ENCODE data around the gene HAL. TPM values are rescaled to one million over a fixed set of nuclear protein-coding genes. Genes with fewer than 3 reads are reported as not detected.

HAL gene
- total and polyA plus RNA-seq, 2 of the 13 experiments (the other 11 are each of a cell fraction or from before 2014, with no cell fraction given) = 0.89 to 37.8 TPM

DNA sequence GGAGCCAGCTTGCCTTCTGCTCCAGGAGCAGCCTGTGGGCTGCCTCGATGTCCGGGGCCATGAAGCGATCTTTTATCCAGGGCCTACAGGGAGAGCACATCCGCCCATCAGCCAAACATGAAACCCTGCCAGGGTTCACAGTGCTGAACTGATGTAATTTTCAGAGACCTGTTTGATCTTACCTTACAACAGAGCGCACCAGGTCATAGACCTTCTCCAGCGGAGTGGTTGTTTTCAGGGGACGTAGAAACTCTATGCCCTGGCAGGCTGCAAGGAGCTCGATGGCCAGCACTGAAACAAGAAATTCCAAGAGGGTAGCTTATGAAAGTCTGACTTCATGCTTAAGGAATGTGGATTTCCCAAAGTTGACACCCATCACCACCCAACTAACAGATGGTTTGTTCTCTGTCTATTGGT lies 19.7 kb downstream of the HAL start (continued):
- TF ChIP-seq, protein P1, sequence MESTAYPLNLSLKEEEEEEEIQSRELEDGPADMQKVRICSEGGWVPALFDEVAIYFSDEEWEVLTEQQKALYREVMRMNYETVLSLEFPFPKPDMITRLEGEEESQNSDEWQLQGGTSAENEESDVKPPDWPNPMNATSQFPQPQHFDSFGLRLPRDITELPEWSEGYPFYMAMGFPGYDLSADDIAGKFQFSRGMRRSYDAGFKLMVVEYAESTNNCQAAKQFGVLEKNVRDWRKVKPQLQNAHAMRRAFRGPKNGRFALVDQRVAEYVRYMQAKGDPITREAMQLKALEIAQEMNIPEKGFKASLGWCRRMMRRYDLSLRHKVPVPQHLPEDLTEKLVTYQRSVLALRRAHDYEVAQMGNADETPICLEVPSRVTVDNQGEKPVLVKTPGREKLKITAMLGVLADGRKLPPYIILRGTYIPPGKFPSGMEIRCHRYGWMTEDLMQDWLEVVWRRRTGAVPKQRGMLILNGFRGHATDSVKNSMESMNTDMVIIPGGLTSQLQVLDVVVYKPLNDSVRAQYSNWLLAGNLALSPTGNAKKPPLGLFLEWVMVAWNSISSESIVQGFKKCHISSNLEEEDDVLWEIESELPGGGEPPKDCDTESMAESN (CRISPR knock-in tag; conservative IDR thresholded peaks at IDR 0.05) = 0 out of 2 replicates have a peak, but pooled peaks have one; percentile 44
- peak; percentile 27; the same call in 1 of the 2 replicates for TF ChIP-seq FOXK1 (CRISPR knock-in tag; IDR thresholded peaks at IDR 0.05; ENCODE audit: borderline replicate concordance, low read depth)
- TF ChIP-seq FOSL2 (CRISPR knock-in tag; IDR thresholded peaks at IDR 0.05) = peak; percentile 65
- peak; percentile 71; the same call in 1 of the 2 replicates for TF ChIP-seq SMAD3 (CRISPR knock-in tag; IDR thresholded peaks at IDR 0.05)
- TF ChIP-seq ZNF10 (CRISPR knock-in tag; IDR thresholded peaks at IDR 0.05; ENCODE audit: borderline replicate concordance, low read depth) = no peak
- no peak for TF ChIP-seq ZNF20 (CRISPR knock-in tag; IDR thresholded peaks at IDR 0.05)
- peak; percentile 69 for TF ChIP-seq NR2F6 (IDR thresholded peaks at IDR 0.05)
- peak; percentile 84 for TF ChIP-seq NR2F6 (CRISPR knock-in tag; IDR thresholded peaks at IDR 0.05)
- TF ChIP-seq, protein P2, sequence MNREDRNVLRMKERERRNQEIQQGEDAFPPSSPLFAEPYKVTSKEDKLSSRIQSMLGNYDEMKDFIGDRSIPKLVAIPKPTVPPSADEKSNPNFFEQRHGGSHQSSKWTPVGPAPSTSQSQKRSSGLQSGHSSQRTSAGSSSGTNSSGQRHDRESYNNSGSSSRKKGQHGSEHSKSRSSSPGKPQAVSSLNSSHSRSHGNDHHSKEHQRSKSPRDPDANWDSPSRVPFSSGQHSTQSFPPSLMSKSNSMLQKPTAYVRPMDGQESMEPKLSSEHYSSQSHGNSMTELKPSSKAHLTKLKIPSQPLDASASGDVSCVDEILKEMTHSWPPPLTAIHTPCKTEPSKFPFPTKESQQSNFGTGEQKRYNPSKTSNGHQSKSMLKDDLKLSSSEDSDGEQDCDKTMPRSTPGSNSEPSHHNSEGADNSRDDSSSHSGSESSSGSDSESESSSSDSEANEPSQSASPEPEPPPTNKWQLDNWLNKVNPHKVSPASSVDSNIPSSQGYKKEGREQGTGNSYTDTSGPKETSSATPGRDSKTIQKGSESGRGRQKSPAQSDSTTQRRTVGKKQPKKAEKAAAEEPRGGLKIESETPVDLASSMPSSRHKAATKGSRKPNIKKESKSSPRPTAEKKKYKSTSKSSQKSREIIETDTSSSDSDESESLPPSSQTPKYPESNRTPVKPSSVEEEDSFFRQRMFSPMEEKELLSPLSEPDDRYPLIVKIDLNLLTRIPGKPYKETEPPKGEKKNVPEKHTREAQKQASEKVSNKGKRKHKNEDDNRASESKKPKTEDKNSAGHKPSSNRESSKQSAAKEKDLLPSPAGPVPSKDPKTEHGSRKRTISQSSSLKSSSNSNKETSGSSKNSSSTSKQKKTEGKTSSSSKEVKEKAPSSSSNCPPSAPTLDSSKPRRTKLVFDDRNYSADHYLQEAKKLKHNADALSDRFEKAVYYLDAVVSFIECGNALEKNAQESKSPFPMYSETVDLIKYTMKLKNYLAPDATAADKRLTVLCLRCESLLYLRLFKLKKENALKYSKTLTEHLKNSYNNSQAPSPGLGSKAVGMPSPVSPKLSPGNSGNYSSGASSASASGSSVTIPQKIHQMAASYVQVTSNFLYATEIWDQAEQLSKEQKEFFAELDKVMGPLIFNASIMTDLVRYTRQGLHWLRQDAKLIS (CRISPR knock-in tag; IDR thresholded peaks at IDR 0.05) = no peak
- TF ChIP-seq, protein P3, sequence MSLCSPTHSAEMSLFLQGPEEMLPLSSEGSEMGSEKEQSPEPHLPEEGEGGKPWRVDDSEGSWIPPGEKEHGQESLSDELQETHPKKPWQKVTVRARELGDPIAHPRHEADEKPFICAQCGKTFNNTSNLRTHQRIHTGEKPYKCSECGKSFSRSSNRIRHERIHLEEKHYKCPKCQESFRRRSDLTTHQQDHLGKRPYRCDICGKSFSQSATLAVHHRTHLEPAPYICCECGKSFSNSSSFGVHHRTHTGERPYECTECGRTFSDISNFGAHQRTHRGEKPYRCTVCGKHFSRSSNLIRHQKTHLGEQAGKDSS (CRISPR knock-in tag; IDR thresholded peaks at IDR 0.05; ENCODE audit: borderline replicate concordance, low read depth) = no peak
- TF ChIP-seq NCOR1 (IDR thresholded peaks at IDR 0.05; ENCODE audit: borderline replicate concordance, low read length) = peak; percentile 51; the same call in 1 of the 2 replicates
- 0 out of 2 replicates have a peak, but pooled peaks have one; percentile 10 for TF ChIP-seq ZNF33B (CRISPR knock-in tag; IDR thresholded peaks at IDR 0.05)
- TF ChIP-seq ESRRA (CRISPR knock-in tag; IDR thresholded peaks at IDR 0.05; ENCODE audit: low read depth) = 0 out of 2 replicates have a peak, but pooled peaks have one; percentile 53
- TF ChIP-seq, protein P4, sequence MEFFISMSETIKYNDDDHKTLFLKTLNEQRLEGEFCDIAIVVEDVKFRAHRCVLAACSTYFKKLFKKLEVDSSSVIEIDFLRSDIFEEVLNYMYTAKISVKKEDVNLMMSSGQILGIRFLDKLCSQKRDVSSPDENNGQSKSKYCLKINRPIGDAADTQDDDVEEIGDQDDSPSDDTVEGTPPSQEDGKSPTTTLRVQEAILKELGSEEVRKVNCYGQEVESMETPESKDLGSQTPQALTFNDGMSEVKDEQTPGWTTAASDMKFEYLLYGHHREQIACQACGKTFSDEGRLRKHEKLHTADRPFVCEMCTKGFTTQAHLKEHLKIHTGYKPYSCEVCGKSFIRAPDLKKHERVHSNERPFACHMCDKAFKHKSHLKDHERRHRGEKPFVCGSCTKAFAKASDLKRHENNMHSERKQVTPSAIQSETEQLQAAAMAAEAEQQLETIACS (CRISPR knock-in tag; IDR thresholded peaks at IDR 0.05) = no peak
- TF ChIP-seq, protein P5, sequence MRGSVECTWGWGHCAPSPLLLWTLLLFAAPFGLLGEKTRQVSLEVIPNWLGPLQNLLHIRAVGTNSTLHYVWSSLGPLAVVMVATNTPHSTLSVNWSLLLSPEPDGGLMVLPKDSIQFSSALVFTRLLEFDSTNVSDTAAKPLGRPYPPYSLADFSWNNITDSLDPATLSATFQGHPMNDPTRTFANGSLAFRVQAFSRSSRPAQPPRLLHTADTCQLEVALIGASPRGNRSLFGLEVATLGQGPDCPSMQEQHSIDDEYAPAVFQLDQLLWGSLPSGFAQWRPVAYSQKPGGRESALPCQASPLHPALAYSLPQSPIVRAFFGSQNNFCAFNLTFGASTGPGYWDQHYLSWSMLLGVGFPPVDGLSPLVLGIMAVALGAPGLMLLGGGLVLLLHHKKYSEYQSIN (CRISPR knock-in tag; IDR thresholded peaks at IDR 0.05; ENCODE audit: borderline replicate concordance) = no peak
- TF ChIP-seq, protein P6, sequence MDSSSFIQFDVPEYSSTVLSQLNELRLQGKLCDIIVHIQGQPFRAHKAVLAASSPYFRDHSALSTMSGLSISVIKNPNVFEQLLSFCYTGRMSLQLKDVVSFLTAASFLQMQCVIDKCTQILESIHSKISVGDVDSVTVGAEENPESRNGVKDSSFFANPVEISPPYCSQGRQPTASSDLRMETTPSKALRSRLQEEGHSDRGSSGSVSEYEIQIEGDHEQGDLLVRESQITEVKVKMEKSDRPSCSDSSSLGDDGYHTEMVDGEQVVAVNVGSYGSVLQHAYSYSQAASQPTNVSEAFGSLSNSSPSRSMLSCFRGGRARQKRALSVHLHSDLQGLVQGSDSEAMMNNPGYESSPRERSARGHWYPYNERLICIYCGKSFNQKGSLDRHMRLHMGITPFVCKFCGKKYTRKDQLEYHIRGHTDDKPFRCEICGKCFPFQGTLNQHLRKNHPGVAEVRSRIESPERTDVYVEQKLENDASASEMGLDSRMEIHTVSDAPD (CRISPR knock-in tag; IDR thresholded peaks at IDR 0.05) = 0 out of 2 replicates have a peak, but pooled peaks have one; percentile 38
